Left lung (tissue), 10 donors: Measurements from ENCODE around the gene SRRM5. TPM values are rescaled to one million over a fixed set of nuclear protein-coding genes. Genes with fewer than 3 reads are reported as not detected.

Experiments
- ATAC-seq: fragments of 200-7000 bp; cut with Tn5 transposase; one replicate; pipeline ENCODE4 v1.9.1; 2020; ENCODE audit warnings: moderate library complexity
- DNase-seq, 4 donors: peaks; one replicate each; pipeline ENCODE4 v3.0.0-alpha.2; 2013 to 2020
- H3K27ac ChIP-seq, 2 donors: fragments of 200-600 bp; sonication (generic) in 1 of 2; one replicate each; pipeline versions ENCODE4 v1.5.0 to v1.8.0; 2020 to 2021
- H3K27me3 ChIP-seq, 2 donors: fragments of 200-600 bp; sonication (generic) in 1 of 2; one replicate each; pipeline versions ENCODE4 v1.5.0 to v1.8.0; 2020 to 2021
- H3K36me3 ChIP-seq, 2 donors: fragments of 200-600 bp; sonication (generic) in 1 of 2; one replicate each; pipeline versions ENCODE4 v1.5.0 to v1.8.0; 2020 to 2021
- H3K4me1 ChIP-seq, 2 donors: fragments of 200-600 bp; one replicate each; pipeline ENCODE4 v1.8.0; 2021
- H3K4me3 ChIP-seq, 2 donors: fragments of 200-600 bp; sonication (generic) in 1 of 2; one replicate each; pipeline versions ENCODE4 v1.5.0 to v1.8.0; 2020 to 2021; ENCODE audit warnings: mild to moderate bottlenecking in 1 of 2
- H3K9me3 ChIP-seq, 2 donors: fragments of 200-600 bp; sonication (generic) in 1 of 2; one replicate each; pipeline versions ENCODE4 v1.5.0 to v1.8.0; 2020 to 2021
- intact Hi-C, 2 donors: fragments of 100-400 bp; cut with DNase I; formaldehyde crosslinking; loops; one replicate each; pipeline versions ENCODE4 v1.11.2 to v1.14.2; 2022
- polyA plus RNA-seq, 6 donors: library from polyadenylated mRNA; unstranded; fragments of 120-200 nt; gene quantifications; one replicate each; pipeline ENCODE4 v1.2.1, GENCODE V29; 2013; ENCODE audit not compliant: insufficient read length in 6 of 6
- total RNA-seq, 2 donors: library from RNA; stranded (reverse); fragmentation: NEBNext Ultra II Directional; extraction: Animal tissue kit (Norgen Biotek cat#: 25700); gene quantifications; one replicate each; pipeline ENCODE4 v1.2.1, GENCODE V29; 2021
- TF ChIP-seq, protein P1 (sequence below), 2 donors: fragments of 200-600 bp; sonication (generic) in 1 of 2; IDR thresholded peaks; one replicate each; pipeline versions ENCODE4 v1.5.0 to v1.8.0; 2021; ENCODE audit warnings: antibody characterized with exemption in 2 of 2
- donor health status: DM: no; HTN: yes; CAD: no.
- donor health status: DM: no; HTN: no; CAD: no.

SRRM5 gene
- total and polyA plus RNA-seq, 8 donors, result 0.10 to 2.5 (median 1.7) TPM

DNA sequence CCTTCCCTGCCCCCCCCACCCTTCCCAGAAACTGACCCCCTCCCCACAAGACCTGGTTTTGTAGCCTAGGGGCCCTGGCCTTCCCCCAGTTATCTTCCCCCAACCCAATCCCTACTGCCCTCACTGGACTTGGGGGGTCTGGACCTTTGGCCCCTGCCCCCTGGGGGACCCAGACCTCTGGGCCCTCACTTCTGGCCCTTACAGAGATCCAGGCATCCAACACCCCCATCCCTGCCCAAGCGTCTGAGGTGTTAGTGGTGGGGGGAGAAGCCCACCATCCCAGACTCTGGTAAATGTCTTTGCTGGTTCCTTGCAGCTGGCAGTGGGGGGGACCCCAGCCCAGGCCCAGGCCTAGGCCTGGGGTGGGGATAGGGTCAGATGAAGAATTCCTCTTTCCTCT lies 11.1 kb downstream of the SRRM5 start:
- ATAC-seq (no peak), DNase-seq (no peak)
- no peaks in the 10 kb centered on the region for H3K36me3 ChIP-seq
- H3K9me3 ChIP-seq, result no peaks in the 10 kb centered on the region
- no peak overlapping the region for H3K27ac ChIP-seq
- intact Hi-C loops, result no loop called here
- H3K4me3 ChIP-seq, result no peak overlapping the region
- H3K27me3 ChIP-seq, result peaks cover 0 to 23% of the 10 kb centered on the region in 2 donors
- TF ChIP-seq, protein P1, sequence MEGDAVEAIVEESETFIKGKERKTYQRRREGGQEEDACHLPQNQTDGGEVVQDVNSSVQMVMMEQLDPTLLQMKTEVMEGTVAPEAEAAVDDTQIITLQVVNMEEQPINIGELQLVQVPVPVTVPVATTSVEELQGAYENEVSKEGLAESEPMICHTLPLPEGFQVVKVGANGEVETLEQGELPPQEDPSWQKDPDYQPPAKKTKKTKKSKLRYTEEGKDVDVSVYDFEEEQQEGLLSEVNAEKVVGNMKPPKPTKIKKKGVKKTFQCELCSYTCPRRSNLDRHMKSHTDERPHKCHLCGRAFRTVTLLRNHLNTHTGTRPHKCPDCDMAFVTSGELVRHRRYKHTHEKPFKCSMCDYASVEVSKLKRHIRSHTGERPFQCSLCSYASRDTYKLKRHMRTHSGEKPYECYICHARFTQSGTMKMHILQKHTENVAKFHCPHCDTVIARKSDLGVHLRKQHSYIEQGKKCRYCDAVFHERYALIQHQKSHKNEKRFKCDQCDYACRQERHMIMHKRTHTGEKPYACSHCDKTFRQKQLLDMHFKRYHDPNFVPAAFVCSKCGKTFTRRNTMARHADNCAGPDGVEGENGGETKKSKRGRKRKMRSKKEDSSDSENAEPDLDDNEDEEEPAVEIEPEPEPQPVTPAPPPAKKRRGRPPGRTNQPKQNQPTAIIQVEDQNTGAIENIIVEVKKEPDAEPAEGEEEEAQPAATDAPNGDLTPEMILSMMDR (IDR thresholded peaks at IDR 0.05), result no peak
- peaks cover 6 to 14% of the 10 kb centered on the region in 2 donors for H3K4me1 ChIP-seq

DNA sequence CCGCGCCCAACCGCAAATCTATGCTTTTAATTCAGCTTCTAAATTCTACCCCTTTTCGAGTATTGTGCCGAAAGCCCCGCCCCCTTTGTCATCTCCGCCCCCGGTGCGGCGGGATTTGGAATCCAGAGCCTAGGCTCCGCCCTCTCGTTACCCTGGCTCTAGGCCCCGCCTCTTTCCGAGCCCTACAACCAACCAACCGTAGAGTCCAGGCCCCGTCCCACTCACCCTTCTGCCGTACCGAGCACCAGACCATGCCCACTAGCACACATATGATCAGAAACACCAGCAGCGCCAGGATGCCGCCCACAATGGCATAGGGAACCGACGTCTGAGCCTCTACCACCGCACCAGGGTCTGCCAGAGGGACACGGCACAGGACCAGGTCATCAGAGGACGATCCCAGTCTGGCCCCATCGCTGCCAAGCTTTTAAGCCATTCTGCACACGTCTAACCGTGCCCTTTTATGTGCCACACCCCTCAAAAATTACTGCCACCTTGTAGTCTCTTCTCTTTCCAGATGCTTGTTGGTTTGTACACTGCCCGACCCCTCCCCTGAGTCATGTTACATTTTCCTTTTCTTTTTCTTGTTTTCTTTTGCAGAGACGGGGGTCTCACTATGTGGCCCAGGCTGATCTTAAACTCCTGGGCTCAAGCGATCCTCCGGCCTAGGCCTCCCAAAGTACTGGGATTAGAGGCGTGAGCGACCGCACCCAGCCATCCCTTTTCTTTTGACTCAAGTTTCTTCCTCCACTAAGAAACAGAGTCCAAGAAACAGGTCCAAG lies 12.2 kb downstream of the SRRM5 start:
- intact Hi-C loops, result no loop called here
- H3K27ac ChIP-seq, result no peak overlapping the region
- DNase-seq, result no peak
- H3K27me3 ChIP-seq, result peaks cover 0 to 23% of the 10 kb centered on the region in 2 donors
- H3K9me3 ChIP-seq, result no peaks in the 10 kb centered on the region
- no peak overlapping the region for H3K4me3 ChIP-seq
- ATAC-seq, result no peak
- H3K36me3 ChIP-seq, result no peaks in the 10 kb centered on the region
- H3K4me1 ChIP-seq, result peaks cover 0 to 7% of the 10 kb centered on the region in 2 donors
- TF ChIP-seq, protein P1 (IDR thresholded peaks at IDR 0.05), result no peak

DNA sequence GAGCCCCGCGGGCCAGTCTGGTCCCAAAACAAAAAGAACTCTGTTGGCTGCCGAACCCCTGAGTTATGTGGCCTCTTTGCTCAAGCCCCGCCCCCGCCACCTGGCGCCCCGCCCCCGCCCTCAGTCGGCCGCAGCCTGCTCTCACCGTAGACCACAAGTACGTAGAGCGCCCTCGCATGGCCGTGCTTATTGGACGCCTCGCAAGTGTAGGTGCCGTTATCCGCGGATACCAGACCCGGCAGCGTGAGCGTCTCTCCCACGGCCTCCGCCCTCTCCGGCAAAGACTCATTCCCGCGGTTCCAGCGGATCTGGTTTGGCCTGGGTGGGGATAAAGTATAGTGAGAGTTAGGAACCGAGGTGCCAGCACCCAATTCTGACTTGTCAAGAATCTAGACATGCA lies 13.0 kb downstream of the SRRM5 start:
- TF ChIP-seq, protein P1 (IDR thresholded peaks at IDR 0.05), result no peak
- Histone ChIP-seq H3K9me3 (no peaks in the 10 kb centered on the region), H3K4me3 (no peak overlapping the region), H3K4me1 (peaks cover 0 to 6% of the 10 kb centered on the region in 2 donors), H3K27ac (no peak overlapping the region), H3K27me3 (peaks cover 0 to 23% of the 10 kb centered on the region in 2 donors), H3K36me3 (no peaks in the 10 kb centered on the region)
- intact Hi-C loops, result no loop called here
- DNase-seq (peak in 2 of 4 donors; percentile 57 to 83), ATAC-seq (peak; percentile 35)

DNA sequence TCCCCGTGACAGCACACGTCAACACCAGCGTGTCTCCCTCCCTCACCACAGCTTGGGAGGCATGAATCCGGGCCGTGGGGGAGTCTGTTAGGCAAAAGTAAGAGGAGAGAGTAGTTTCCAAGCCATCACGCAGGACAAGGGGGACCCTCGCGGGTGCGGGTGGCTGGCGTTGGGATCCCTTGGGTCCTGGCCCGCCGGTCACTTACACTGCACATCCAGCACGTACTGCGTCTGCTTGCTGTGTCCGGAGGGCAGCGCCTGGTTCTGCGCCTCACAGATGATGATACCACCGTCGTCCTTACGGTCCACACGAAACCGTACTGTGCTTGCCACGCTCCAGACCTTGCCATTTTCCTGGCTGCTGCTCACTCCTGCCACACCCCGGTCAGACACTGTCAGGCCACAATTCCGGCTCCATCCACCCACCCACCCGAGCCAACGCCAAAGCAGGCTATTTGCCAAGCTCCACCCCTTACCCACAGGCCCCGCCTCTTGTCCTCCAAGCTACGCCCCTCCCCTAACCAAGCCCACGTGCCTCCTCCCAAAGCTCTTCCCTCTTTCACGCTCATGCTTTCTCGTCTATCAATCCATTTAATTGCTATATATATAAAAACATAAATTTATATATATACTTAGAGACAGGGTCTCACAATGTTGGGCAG lies 14.2 kb downstream of the SRRM5 start:
- no peaks in the 10 kb centered on the region for H3K4me1 ChIP-seq
- peaks cover 0 to 23% of the 10 kb centered on the region in 2 donors for H3K27me3 ChIP-seq
- H3K4me3 ChIP-seq, result no peak overlapping the region
- H3K27ac ChIP-seq, result no peak overlapping the region
- ATAC-seq, result no peak
- no peaks in the 10 kb centered on the region for H3K9me3 ChIP-seq
- TF ChIP-seq, protein P1 (IDR thresholded peaks at IDR 0.05), result no peak
- no peaks in the 10 kb centered on the region for H3K36me3 ChIP-seq
- no peak for DNase-seq
- intact Hi-C loops, result no loop called here

DNA sequence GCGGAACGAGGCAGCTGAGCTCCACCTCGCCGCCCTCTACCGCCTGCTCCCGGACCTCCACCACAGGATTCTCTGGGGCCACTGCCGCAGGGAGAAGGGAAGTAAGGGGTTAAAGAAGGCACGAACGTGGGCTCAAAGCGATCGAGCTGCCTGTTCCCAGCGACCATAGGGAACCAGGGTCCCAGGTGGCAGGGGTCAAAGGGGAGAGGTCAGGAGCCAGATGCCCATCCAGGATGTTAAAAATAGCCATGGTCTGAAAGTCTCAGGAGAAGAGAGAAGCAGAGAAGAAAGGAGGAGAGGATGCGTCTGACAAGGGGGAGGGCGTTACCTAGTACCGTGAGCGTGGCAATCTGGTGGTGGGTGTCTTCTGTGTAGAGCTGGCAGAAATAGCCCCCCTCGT lies 14.9 kb downstream of the SRRM5 start:
- TF ChIP-seq, protein P1 (IDR thresholded peaks at IDR 0.05), result no peak

More for the DNA sequence above, 14.9 kb downstream of the SRRM5 start:
- ATAC-seq (no peak), DNase-seq (no peak)
- Histone ChIP-seq H3K36me3 (no peaks in the 10 kb centered on the region), H3K27me3 (peaks cover 0 to 23% of the 10 kb centered on the region in 2 donors), H3K4me3 (no peak overlapping the region), H3K9me3 (no peaks in the 10 kb centered on the region), H3K27ac (no peak overlapping the region), H3K4me1 (no peaks in the 10 kb centered on the region)
- intact Hi-C loops, result no loop called here
